Neural progenitor cell (in vitro differentiated cells): Measurements from ENCODE around the gene CLSTN2. TPM values are rescaled to one million over a fixed set of nuclear protein-coding genes. Genes with fewer than 3 reads are reported as not detected.

Experiments used
- DNase-seq: peaks from one replicate; pipeline ENCODE4 v3.0.0-alpha.2; 2016; ENCODE audit warnings: low spot score
- H2AFZ ChIP-seq: fragments of 200-600 bp; sonication (generic); replicated peaks from 2 replicates; pipeline ENCODE4 v1.6.1; 2016; ENCODE audit warnings: antibody characterized with exemption
- H3F3A ChIP-seq: fragments of 200-600 bp; sonication (generic); 2 replicates; pipeline ENCODE4 v1.6.1; 2016; ENCODE audit warnings: antibody characterized with exemption, low read depth
- H3K27ac ChIP-seq: fragments of 200-600 bp; sonication (generic); 2 replicates; pipeline ENCODE4 v1.5.1; 2016; ENCODE audit warnings: mild to moderate bottlenecking
- H3K27me3 ChIP-seq: fragments of 200-600 bp; sonication (generic); 2 replicates; pipeline ENCODE4 v1.6.1; 2016; ENCODE audit warnings: mild to moderate bottlenecking, moderate library complexity
- H3K36me3 ChIP-seq: fragments of 200-600 bp; sonication (generic); 2 replicates; pipeline ENCODE4 v1.5.1; 2016
- H3K4me1 ChIP-seq: fragments of 200-600 bp; sonication (generic); 2 replicates; pipeline ENCODE4 v1.6.1; 2016; ENCODE audit warnings: mixed run types
- H3K4me2 ChIP-seq: fragments of 200-600 bp; sonication (generic); 2 replicates; pipeline ENCODE4 v1.6.1; 2016
- H3K4me3 ChIP-seq: fragments of 200-600 bp; sonication (generic); 2 replicates; pipeline ENCODE4 v1.5.1; 2016
- H3K79me2 ChIP-seq: fragments of 200-600 bp; sonication (generic); 2 replicates; pipeline ENCODE4 v1.6.1; 2016; ENCODE audit warnings: low read depth
- H3K9ac ChIP-seq: fragments of 200-600 bp; sonication (generic); 2 replicates; pipeline ENCODE4 v1.6.1; 2016
- H3K9me3 ChIP-seq: fragments of 200-600 bp; sonication (generic); 2 replicates; pipeline ENCODE4 v1.5.1; 2016; ENCODE audit warnings: low read depth
- H4K20me1 ChIP-seq: fragments of 200-600 bp; sonication (generic); 2 replicates; pipeline ENCODE4 v1.6.1; 2016; ENCODE audit warnings: low read depth
- H3K27ac Mint-ChIP-seq: 3 replicates; pipeline ENCODE4 v1.8.0; 2021; ENCODE audit warnings: mixed read lengths
- H3K27me3 Mint-ChIP-seq: 2 replicates; pipeline ENCODE4 v1.8.0; 2022; ENCODE audit warnings: low read depth, mild to moderate bottlenecking, inconsistent platforms, moderate library complexity, mixed read lengths; ENCODE audit not compliant: insufficient read depth
- H3K36me3 Mint-ChIP-seq: 3 replicates; pipeline ENCODE4 v1.8.0; 2021; ENCODE audit warnings: mixed read lengths
- H3K4me1 Mint-ChIP-seq: 3 replicates; pipeline ENCODE4 v1.8.0; 2021; ENCODE audit warnings: mixed read lengths
- H3K4me3 Mint-ChIP-seq: 3 replicates; pipeline ENCODE4 v1.8.0; 2021; ENCODE audit warnings: mild to moderate bottlenecking, moderate library complexity, mixed read lengths
- H3K9me3 Mint-ChIP-seq: 3 replicates; pipeline ENCODE4 v1.8.0; 2020; ENCODE audit warnings: mixed read lengths
- EZH2 ChIP-seq: fragments of 200-600 bp; sonication (generic); IDR thresholded peaks from 2 replicates; pipeline ENCODE4 v1.6.1; 2017; ENCODE audit warnings: antibody characterized with exemption, mild to moderate bottlenecking, moderate library complexity
- EZH2phosphoT487 ChIP-seq: fragments of 200-600 bp; sonication (generic); IDR thresholded peaks from 2 replicates; pipeline ENCODE4 v1.6.1; 2017; ENCODE audit warnings: antibody characterized with exemption
- total RNA-seq: library from RNA; depleted of rRNA; stranded (reverse); fragments of >200 nt; gene quantifications from 2 replicates; pipeline ENCODE4 v1.2.3, GENCODE V29; 2015; ENCODE audit warnings: low replicate concordance
- TF ChIP-seq, protein P1 (sequence below): fragments of 200-600 bp; sonication (generic); IDR thresholded peaks from 2 replicates; pipeline ENCODE4 v1.5.1; 2017; ENCODE audit warnings: antibody characterized with exemption, mild to moderate bottlenecking

The CLSTN2 gene
- total RNA-seq, 1 donor from 2014 or later = 0.22 TPM

DNA sequence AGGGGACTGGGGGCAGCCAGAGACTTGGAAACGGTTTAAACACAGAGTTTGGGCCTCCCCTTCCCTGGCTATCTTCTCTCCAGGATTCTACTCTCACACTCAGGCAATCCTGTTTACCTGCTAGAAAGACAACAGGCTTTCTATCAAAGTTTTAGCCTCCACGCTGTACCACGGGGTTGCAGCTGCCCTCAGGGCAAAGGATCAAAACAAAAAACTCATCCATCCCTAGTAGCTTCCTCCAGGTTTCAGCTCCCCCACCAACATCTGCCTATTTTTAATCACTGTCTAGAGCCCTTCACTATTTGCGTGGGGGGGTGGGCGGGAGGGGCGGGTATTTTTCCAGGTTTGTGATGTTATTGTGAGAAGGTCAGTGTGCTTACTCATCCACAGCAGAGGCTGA is 456.1 kb downstream of the CLSTN2 start:
- TF ChIP-seq, protein P1, sequence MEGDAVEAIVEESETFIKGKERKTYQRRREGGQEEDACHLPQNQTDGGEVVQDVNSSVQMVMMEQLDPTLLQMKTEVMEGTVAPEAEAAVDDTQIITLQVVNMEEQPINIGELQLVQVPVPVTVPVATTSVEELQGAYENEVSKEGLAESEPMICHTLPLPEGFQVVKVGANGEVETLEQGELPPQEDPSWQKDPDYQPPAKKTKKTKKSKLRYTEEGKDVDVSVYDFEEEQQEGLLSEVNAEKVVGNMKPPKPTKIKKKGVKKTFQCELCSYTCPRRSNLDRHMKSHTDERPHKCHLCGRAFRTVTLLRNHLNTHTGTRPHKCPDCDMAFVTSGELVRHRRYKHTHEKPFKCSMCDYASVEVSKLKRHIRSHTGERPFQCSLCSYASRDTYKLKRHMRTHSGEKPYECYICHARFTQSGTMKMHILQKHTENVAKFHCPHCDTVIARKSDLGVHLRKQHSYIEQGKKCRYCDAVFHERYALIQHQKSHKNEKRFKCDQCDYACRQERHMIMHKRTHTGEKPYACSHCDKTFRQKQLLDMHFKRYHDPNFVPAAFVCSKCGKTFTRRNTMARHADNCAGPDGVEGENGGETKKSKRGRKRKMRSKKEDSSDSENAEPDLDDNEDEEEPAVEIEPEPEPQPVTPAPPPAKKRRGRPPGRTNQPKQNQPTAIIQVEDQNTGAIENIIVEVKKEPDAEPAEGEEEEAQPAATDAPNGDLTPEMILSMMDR = no peak
- TF ChIP-seq EZH2phosphoT487 (no peak), EZH2 (no peak)
- Mint-ChIP-seq H3K4me3 (no peak overlapping the region), H3K4me1 (peaks cover 15% of the 10 kb centered on the region), H3K27ac (peak overlapping the region; percentile 93), H3K9me3 (peaks cover 4% of the 10 kb centered on the region), H3K27me3 (peaks cover 7% of the 10 kb centered on the region), H3K36me3 (no peaks in the 10 kb centered on the region)
- Histone ChIP-seq H3K9ac (no peak overlapping the region), H3K27me3 (no peaks in the 10 kb centered on the region), H2AFZ (peak overlapping the region; percentile 43), H3K4me2 (no peak overlapping the region), H3K9me3 (no peaks in the 10 kb centered on the region), H3F3A (no peaks in the 10 kb centered on the region), H3K79me2 (no peaks in the 10 kb centered on the region), H3K4me3 (no peak overlapping the region), H3K36me3 (no peaks in the 10 kb centered on the region), H3K4me1 (peaks cover 4% of the 10 kb centered on the region), H3K27ac (no peak overlapping the region), H4K20me1 (no peaks in the 10 kb centered on the region)
- DNase-seq = no peak

DNA sequence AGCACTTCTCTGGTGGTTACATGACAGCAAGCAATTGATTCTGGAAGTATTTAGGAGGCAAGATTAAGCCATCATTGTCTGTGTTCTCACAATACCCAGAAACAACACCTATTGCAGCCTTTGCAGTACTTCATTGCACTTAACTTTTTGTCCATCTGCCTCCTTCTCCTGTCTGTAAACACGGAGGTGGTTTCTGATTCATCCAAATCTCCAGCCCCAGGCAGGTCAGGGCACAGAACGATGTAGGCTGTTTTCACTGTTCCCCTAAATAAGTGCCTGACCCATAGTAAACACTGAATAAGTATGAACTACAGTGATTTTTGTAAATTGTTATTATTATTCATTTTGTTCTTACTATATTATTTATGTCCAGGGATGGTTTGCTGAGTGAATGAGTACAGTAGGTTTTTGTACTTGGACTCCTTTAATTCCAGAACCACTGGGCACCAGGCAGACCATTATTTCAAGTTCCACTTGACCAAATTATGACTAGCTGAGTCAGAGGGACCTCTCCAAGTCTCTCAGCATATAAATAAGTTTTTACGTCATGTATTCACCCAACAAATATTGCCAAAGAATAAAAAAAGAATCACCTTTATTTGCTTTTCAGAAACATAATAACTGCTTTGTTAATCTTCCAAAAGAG is 459.6 kb downstream of the CLSTN2 start:
- Histone ChIP-seq H3K9ac (no peak overlapping the region), H4K20me1 (no peaks in the 10 kb centered on the region), H3K36me3 (no peaks in the 10 kb centered on the region), H3K4me3 (no peak overlapping the region), H3F3A (no peaks in the 10 kb centered on the region), H3K4me2 (no peak overlapping the region), H2AFZ (no peak overlapping the region), H3K79me2 (no peaks in the 10 kb centered on the region), H3K4me1 (peaks cover 4% of the 10 kb centered on the region), H3K9me3 (no peaks in the 10 kb centered on the region), H3K27me3 (no peaks in the 10 kb centered on the region), H3K27ac (no peak overlapping the region)
- H3K4me3 Mint-ChIP-seq = no peak overlapping the region
- H3K36me3 Mint-ChIP-seq = no peaks in the 10 kb centered on the region
- H3K27me3 Mint-ChIP-seq = peaks cover 3% of the 10 kb centered on the region
- DNase-seq = no peak
- TF ChIP-seq EZH2 (no peak), EZH2phosphoT487 (no peak)
- TF ChIP-seq, protein P1 = no peak
- H3K9me3 Mint-ChIP-seq = no peaks in the 10 kb centered on the region
- no peak overlapping the region for H3K27ac Mint-ChIP-seq
- H3K4me1 Mint-ChIP-seq = peaks cover 12% of the 10 kb centered on the region

DNA sequence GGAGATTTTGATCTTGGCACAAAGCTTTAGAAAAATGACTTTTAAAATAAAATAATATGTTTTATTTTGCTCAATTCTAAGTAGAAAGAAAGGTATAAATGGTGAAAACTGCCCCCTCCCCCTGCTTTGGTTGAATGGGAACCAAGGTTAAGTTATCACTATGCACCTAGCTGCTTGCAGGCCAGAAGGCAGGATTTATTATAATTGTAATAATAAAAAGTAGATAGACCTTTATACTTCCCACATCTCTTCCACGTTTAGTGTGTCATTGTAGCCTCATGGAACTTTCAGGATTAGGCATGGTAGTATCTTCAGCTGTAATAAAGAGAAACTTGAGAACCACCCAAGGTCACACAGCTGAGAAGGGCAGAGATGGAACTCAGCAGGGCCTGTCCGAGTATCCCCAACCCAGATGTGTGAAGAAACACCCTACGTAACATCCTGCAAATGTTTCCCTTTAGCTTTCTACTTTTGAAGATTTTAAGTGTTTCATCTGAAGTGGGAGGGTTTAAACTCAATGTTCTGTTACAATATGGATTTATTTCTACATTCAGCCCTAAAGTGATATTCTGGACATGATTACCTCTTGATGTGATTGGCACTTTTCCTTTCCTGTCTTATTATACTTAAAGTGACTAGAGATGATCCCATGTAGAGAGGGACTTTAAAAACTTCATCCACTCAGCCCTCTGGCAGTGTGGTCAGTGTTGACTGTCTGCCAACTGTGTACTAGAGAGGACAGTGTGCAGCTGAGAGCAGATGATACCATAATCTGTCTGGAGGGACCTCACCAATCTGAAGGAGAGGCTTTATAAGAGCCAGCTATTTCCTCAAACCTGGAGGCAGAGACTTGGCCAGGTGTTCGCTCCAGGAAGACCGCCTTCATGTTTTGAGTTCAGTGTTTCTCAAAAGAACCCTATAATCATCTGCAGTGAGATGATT is 460.4 kb downstream of the CLSTN2 start:
- Mint-ChIP-seq H3K36me3 (no peaks in the 10 kb centered on the region), H3K27me3 (peaks cover 3% of the 10 kb centered on the region), H3K4me1 (peaks cover 12% of the 10 kb centered on the region), H3K4me3 (no peak overlapping the region), H3K27ac (no peak overlapping the region), H3K9me3 (no peaks in the 10 kb centered on the region)
- Histone ChIP-seq H3K4me1 (peaks cover 4% of the 10 kb centered on the region), H3K27me3 (no peaks in the 10 kb centered on the region), H3F3A (no peaks in the 10 kb centered on the region), H3K9ac (no peak overlapping the region), H3K79me2 (no peaks in the 10 kb centered on the region), H2AFZ (no peak overlapping the region), H4K20me1 (no peaks in the 10 kb centered on the region), H3K9me3 (no peaks in the 10 kb centered on the region), H3K4me3 (no peak overlapping the region), H3K4me2 (no peak overlapping the region), H3K36me3 (no peaks in the 10 kb centered on the region), H3K27ac (no peak overlapping the region)
- no peak for DNase-seq
- TF ChIP-seq EZH2phosphoT487 (no peak), EZH2 (no peak)
